ENCODE measurements around the gene RPL29.
A peak's percentile ranks its signal among the peaks of the same experiment; 100 is the strongest.

Gene RPL29

DNA sequence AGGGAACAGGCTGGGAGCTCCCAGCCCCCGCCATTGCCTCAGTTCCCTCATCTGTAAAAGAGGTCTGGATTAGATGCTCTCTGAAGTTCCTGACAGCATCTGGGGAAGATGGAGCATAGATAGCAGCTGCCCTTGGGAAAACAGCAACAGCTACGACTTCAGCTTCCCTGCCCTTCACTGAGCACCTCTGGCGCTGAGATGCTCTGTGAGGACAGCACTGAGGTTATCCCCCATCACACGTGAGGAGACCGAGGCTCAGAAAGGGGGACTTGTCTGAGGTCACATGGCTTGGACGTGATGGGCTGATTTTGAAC is 11.1 kb upstream of the RPL29 start:
- no peak for DNase-seq (ENCODE audit: low spot score)

DNA sequence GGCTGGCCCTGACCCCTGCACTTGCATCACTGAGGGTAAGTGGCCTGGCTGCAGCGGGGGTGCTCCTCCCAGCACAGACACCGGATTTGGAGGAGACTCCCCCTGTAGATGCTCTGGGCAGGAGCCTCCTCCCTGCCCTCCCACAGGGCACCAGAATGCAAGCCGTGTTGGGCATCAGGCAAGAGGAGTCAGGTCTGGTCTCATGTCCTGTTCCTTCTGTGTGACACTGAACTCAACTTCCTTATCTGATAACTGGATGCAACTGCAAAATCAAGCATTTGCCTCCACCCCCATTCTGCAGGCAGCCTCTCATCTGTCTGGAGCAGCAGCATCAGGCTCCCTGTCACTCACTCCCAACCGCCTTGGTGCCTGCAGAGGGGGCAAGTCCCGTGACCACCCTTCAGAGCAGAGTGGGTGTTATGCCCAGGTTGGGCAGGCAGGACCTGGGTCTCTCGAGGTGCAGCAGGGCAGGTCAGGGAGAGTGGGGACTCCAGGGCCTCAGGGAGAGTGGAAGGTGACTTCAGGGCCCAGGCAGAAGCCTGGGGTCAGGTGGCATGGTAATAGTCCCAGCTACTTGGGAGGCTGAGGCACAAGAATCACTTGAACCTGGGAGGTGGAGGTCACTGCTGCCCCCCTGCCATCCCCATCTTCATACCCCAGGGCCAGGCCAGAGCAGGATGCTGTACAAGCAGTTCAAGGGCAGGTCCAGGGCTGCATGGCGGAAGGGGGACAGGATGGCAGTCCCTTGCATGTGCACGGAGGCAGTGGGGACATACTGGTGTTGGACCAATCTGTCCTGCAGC is 10.5 kb upstream of the RPL29 start:
- no peak for DNase-seq (ENCODE audit: low spot score)
- in situ Hi-C loops (cut with MboI; ENCODE audit: low sequenced_read_pairs, unreplicated experiment), result no loop called here

More for the DNA sequence above, 11.1 kb upstream of the RPL29 start:
- in situ Hi-C loops (cut with MboI; ENCODE audit: low sequenced_read_pairs, unreplicated experiment), result no loop called here
- TF ChIP-seq, protein P1, sequence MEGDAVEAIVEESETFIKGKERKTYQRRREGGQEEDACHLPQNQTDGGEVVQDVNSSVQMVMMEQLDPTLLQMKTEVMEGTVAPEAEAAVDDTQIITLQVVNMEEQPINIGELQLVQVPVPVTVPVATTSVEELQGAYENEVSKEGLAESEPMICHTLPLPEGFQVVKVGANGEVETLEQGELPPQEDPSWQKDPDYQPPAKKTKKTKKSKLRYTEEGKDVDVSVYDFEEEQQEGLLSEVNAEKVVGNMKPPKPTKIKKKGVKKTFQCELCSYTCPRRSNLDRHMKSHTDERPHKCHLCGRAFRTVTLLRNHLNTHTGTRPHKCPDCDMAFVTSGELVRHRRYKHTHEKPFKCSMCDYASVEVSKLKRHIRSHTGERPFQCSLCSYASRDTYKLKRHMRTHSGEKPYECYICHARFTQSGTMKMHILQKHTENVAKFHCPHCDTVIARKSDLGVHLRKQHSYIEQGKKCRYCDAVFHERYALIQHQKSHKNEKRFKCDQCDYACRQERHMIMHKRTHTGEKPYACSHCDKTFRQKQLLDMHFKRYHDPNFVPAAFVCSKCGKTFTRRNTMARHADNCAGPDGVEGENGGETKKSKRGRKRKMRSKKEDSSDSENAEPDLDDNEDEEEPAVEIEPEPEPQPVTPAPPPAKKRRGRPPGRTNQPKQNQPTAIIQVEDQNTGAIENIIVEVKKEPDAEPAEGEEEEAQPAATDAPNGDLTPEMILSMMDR (IDR thresholded peaks at IDR 0.05; ENCODE audit: borderline replicate concordance, control extremely low read depth, extremely low read depth, insufficient read depth, missing control alignments), result no peak

DNA sequence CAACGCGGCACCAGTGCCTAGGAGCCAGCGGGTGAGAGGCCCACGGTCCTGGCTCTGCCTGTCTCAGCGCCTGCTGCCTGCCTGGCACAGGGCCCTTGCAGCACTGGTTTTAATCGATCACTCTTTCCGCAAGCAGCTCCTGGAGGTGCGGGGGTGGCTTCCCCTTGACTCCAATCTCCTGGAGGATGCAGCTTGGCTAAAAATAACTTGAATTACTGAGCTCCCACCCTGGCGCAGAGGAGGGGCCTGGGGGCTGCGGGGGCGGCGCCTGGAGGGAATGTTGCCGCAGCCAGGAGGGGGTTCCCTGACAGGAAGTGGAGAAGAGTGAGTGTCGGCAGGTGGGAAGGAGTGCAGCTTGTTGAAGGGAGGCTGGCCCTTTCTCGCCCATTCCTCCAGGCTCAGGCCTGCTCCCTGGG is 9.9 kb upstream of the RPL29 start:
- TF ChIP-seq, protein P1 (IDR thresholded peaks at IDR 0.05; ENCODE audit: borderline replicate concordance, control extremely low read depth, extremely low read depth, insufficient read depth, missing control alignments), result no peak
- no peak for DNase-seq (ENCODE audit: low spot score)
- in situ Hi-C loops (cut with MboI; ENCODE audit: low sequenced_read_pairs, unreplicated experiment), result no loop called here

More for the DNA sequence above, 10.5 kb upstream of the RPL29 start:
- TF ChIP-seq, protein P1 (IDR thresholded peaks at IDR 0.05; ENCODE audit: borderline replicate concordance, control extremely low read depth, extremely low read depth, insufficient read depth, missing control alignments), result no peak

DNA sequence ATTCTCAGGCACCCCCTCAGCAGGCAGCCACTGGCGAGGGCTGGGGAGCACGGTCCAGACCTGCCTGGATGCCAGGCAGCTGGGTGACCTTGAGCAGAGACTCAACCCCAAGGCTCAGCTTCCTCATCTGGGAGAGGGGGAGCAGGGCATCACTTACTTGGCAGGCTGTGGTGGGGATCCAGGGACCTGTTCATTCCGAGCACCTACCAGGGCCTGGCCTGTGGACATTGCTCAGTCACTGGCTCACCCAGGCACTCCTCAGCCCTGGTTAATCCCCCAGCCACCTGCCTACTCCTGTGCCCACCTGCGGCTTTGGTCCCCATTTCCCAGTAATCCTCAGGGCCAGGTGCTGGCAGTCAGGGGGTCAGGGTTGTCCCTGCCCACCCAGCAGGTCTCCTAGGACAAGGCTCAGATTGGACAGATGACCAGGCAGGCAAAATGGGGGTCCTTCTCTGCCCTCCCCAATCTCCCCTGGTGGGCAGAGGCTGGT is 9.3 kb upstream of the RPL29 start:
- in situ Hi-C loops (cut with MboI; ENCODE audit: low sequenced_read_pairs, unreplicated experiment), result loop anchor here (5.0 kb wide), 1 partner anchor 137 kb away; no protein-coding TSS in a partner anchor
- TF ChIP-seq, protein P1 (IDR thresholded peaks at IDR 0.05; ENCODE audit: borderline replicate concordance, control extremely low read depth, extremely low read depth, insufficient read depth, missing control alignments), result no peak
- DNase-seq (ENCODE audit: low spot score), result no peak

DNA sequence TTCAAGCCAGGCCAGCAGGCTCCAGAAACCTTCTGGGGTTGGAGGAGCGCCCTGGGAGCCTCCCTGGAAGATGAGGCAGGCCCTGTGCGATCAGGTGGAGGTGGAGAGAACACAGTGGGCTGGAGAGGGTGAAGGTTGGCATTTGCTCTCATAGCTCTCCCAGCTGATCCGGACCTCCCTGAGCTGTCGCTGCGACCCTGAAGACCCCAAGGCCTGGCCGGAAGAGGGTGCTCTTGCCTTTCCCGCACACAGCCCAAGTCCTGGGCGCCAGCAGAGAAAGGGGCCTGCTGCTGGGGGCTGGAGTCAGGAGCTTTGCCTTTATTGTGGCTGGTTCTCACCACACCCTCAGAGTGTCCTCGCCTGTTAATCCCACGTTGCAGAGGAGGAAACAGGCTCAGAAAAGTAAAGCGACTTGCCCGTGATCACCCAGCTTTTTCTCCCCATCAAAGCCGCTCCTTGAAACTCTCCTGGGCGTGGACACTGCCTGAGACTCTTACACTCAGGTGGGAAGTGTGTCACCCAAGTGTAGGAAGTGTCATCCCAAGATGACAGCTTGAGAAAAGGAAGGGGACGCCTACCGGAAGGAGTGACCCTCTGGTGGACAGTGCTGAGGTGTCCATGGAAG is 8.6 kb upstream of the RPL29 start:
- in situ Hi-C loops (cut with MboI; ENCODE audit: low sequenced_read_pairs, unreplicated experiment), result loop anchor here (5.0 kb wide), 1 partner anchor 138 kb away; no protein-coding TSS in a partner anchor
- TF ChIP-seq, protein P1 (IDR thresholded peaks at IDR 0.05; ENCODE audit: borderline replicate concordance, control extremely low read depth, extremely low read depth, insufficient read depth, missing control alignments), result peak; percentile 26
- DNase-seq (ENCODE audit: low spot score), result peak; percentile 64

DNA sequence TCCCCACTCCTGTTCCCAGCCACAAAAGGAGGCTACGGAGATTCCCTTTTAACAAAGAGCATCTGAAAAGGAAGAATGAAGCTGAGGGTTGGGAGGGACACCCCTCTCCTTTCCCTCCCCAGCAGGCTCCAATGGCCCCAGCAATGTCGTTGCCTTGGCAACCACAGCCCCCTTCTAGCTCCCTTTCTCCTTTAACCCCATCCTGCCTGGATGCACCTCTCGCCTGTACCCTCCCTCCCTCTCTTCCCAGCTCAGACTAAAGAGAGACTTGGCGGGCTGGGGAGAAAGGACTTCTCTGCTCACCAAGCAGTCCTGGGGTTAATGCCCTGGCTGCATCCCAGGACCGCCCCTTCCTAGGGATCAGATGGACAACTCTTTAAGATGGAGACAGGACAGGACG is 7.1 kb upstream of the RPL29 start:
- TF ChIP-seq, protein P1 (IDR thresholded peaks at IDR 0.05; ENCODE audit: borderline replicate concordance, control extremely low read depth, extremely low read depth, insufficient read depth, missing control alignments), result no peak
- in situ Hi-C loops (cut with MboI; ENCODE audit: low sequenced_read_pairs, unreplicated experiment), result loop anchor here (5.0 kb wide), 1 partner anchor 140 kb away; no protein-coding TSS in a partner anchor
- no peak for DNase-seq (ENCODE audit: low spot score)

Data from GM13976 (cell line).